Esophagus squamous epithelium (tissue), 5 donors: ENCODE data around the gene TRIOBP. TPM values are rescaled to one million over a fixed set of nuclear protein-coding genes. Genes with fewer than 3 reads are reported as not detected.

Experiments
- DNase-seq: peaks from one replicate; lab custom pipeline; 2025; lab: John Stamatoyannopoulos, UW
- H3K27ac ChIP-seq, 4 donors: fragments of 200-600 bp; sonication (generic); one replicate each; pipeline ENCODE4 v1.5.1; 2016 to 2019; ENCODE audit warnings: mild to moderate bottlenecking in 1 of 4
- H3K27me3 ChIP-seq, 4 donors: fragments of 200-600 bp; sonication (generic); 1 replicate in 3 of 4; 2 replicates in 1 of 4; pipeline versions ENCODE4 v1.5.1 to v1.6.0; 2017 to 2021; ENCODE audit warnings: antibody characterized with exemption in 1 of 4
- H3K36me3 ChIP-seq, 3 donors: fragments of 200-600 bp; sonication (generic); one replicate each; pipeline ENCODE4 v1.5.1; 2016 to 2019
- H3K4me1 ChIP-seq, 3 donors: fragments of 200-600 bp; sonication (generic); one replicate each; pipeline ENCODE4 v1.5.1; 2017 to 2019
- H3K4me3 ChIP-seq, 4 donors: fragments of 200-600 bp; sonication (generic); 1 replicate in 3 of 4; 2 replicates in 1 of 4; pipeline ENCODE4 v1.5.1; 2016 to 2019; ENCODE audit warnings: mild to moderate bottlenecking in 2 of 4, moderate library complexity in 1 of 4
- H3K9me3 ChIP-seq, 3 donors: fragments of 200-600 bp; sonication (generic); one replicate each; pipeline ENCODE4 v1.5.1; 2016 to 2019
- POLR2A ChIP-seq, 4 donors: fragments of 450-650 bp; IDR thresholded peaks; one replicate each; pipeline ENCODE4 v1.6.1; 2017; ENCODE audit warnings: antibody characterized with exemption in 4 of 4, mild to moderate bottlenecking in 4 of 4, moderate library complexity in 3 of 4
- WGBS, 2 donors: methylation state at CpG; one replicate each; pipeline ENCODE4 v1.1.5; 2018; 5-methylcytosine and 5-hydroxymethylcytosine counted together
- intact Hi-C: fragments of 100-400 bp; cut with DNase I; formaldehyde crosslinking; loops from one replicate; pipeline ENCODE4 v1.15.0; 2022
- total RNA-seq, 4 donors: library from RNA; depleted of rRNA; stranded (reverse); fragments of >200 nt; gene quantifications; one replicate each; pipeline ENCODE4 v1.1.0, GENCODE V29; 2016
- TF ChIP-seq, protein P1 (sequence below), 6 experiments: fragments of 450-650 bp in 4 of 6; fragments of 200-600 bp in 2 of 6; sonication (generic) in 2 of 6; IDR thresholded peaks; one replicate each; pipeline ENCODE4 v1.5.1; 2016 to 2019; ENCODE audit warnings: antibody characterized with exemption in 6 of 6, mild to moderate bottlenecking in 4 of 6, moderate library complexity in 4 of 6
- donor health status: DM: yes; HTN: yes; CAD: no.

The TRIOBP gene
- total RNA-seq, 4 donors from 2014 or later = 67.6 to 149 (median 108) TPM

DNA sequence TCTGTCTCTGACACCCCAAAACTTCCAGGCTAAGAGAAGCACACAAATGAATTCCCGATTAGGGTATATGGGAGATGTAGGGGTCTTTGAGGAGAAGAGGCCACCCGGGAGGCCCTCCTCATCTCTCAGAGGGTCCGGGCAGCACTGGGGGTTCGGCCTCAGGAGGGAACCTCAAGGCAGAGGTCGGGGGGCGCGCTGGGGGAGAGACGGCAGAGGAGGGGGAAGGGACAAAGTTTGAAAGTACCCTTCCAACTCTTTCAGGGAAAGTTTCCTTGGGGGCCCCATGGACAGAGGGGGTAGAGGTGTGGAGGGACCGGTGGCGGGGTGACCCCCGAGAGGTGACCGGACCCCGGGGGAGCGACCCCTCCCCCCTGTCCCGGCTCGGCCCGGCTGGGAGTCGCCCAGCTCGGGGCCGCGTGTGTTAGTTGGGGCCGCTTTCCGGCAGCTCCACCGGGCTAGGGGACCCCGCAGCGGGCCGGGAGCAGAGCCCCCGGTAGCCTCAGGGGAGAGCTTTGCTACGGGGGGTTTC lies 107.6 kb downstream of the TRIOBP start:
- intact Hi-C loops = no loop called here
- Histone ChIP-seq H3K27ac (peak overlapping the region; percentile 86 to 94 (median 88)), H3K36me3 (no peaks in the 10 kb centered on the region), H3K4me1 (peaks cover 38 to 72% (median 43%) of the 10 kb centered on the region in 3 donors), H3K4me3 (peak overlapping the region; percentile 51 to 69 (median 62)), H3K9me3 (no peaks in the 10 kb centered on the region), H3K27me3 (peaks cover 0 to 6% (median 0%) of the 10 kb centered on the region in 4 donors)
- no peak for DNase-seq
- TF ChIP-seq POLR2A (IDR thresholded peaks at IDR 0.05) = no peak
- TF ChIP-seq, protein P1, sequence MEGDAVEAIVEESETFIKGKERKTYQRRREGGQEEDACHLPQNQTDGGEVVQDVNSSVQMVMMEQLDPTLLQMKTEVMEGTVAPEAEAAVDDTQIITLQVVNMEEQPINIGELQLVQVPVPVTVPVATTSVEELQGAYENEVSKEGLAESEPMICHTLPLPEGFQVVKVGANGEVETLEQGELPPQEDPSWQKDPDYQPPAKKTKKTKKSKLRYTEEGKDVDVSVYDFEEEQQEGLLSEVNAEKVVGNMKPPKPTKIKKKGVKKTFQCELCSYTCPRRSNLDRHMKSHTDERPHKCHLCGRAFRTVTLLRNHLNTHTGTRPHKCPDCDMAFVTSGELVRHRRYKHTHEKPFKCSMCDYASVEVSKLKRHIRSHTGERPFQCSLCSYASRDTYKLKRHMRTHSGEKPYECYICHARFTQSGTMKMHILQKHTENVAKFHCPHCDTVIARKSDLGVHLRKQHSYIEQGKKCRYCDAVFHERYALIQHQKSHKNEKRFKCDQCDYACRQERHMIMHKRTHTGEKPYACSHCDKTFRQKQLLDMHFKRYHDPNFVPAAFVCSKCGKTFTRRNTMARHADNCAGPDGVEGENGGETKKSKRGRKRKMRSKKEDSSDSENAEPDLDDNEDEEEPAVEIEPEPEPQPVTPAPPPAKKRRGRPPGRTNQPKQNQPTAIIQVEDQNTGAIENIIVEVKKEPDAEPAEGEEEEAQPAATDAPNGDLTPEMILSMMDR (IDR thresholded peaks at IDR 0.05) = no peak
- WGBS, 2 donors = 2% methylated on average over 7 of the region's 29 CpGs; no CpG with 5 or more reads in 1 of the 2 donors

DNA sequence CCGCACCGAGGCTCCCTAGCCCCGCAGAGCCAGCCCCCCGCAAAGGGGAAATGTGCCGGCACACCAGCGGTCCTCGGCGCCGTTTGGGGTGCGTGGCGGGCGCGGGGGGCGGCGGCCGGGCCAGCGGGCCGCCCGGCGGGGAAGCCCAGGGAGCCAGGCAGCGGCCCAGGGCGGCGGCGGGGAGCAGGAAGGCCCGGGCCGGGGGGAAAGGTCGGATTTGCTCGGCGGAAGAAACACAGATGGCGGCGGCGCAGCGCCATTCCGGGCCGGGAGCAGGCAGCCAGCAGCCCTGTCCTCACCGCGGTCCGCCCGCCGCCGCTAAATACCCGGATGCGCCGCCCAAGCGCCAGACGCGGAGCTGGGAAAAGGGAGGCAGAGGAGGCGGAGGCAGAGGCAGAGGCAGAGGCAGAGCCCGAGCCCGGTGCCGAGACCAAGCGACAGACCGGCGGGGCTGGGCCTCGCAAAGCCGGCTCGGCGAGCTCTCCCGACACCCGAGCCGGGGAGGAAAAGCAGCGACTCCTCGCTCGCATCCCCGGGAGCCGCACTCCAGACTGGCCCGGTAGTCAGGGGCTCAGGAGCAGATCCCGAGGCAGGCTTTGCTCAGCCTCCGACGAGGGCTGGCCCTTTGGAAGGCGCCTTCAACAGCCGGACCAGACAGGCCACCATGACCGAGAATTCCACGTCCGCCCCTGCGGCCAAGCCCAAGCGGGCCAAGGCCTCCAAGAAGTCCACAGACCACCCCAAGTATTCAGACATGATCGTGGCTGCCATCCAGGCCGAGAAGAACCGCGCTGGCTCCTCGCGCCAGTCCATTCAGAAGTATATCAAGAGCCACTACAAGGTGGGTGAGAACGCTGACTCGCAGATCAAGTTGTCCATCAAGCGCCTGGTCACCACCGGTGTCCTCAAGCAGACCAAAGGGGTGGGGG lies 108.3 kb downstream of the TRIOBP start:
- H3K4me1 ChIP-seq = peaks cover 38 to 72% (median 43%) of the 10 kb centered on the region in 3 donors
- 4 to 12% methylated on average over 13 to 23 of the region's 87 CpGs for WGBS, 2 donors
- H3K9me3 ChIP-seq = no peaks in the 10 kb centered on the region
- H3K36me3 ChIP-seq = peaks cover 0 to 2% (median 0%) of the 10 kb centered on the region in 3 donors
- TF ChIP-seq, protein P1 (IDR thresholded peaks at IDR 0.05) = peak in 1 of 6 experiments; percentile 14
- peak in 2 of 4 donors; percentile 90 to 95 for TF ChIP-seq POLR2A (IDR thresholded peaks at IDR 0.05)
- peak overlapping the region; percentile 51 to 69 (median 62) for H3K4me3 ChIP-seq
- intact Hi-C loops = no loop called here
- no peak for DNase-seq
- H3K27ac ChIP-seq = peak overlapping the region; percentile 86 to 94 (median 88)
- peaks cover 0 to 6% (median 0%) of the 10 kb centered on the region in 4 donors for H3K27me3 ChIP-seq

DNA sequence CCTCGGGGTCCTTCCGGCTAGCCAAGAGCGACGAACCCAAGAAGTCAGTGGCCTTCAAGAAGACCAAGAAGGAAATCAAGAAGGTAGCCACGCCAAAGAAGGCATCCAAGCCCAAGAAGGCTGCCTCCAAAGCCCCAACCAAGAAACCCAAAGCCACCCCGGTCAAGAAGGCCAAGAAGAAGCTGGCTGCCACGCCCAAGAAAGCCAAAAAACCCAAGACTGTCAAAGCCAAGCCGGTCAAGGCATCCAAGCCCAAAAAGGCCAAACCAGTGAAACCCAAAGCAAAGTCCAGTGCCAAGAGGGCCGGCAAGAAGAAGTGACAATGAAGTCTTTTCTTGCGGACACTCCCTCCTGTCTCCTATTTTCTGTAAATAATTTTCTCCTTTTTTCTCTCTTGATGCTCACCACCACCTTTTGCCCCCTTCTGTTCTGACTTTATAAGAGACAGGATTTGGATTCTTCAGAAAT lies 109.0 kb downstream of the TRIOBP start:
- intact Hi-C loops = no loop called here
- 19 to 33% methylated on average over 6 to 9 of the region's 10 CpGs for WGBS, 2 donors
- TF ChIP-seq, protein P1 (IDR thresholded peaks at IDR 0.05) = no peak
- no peak for TF ChIP-seq POLR2A (IDR thresholded peaks at IDR 0.05)
- H3K9me3 ChIP-seq = no peaks in the 10 kb centered on the region
- peaks cover 38 to 72% (median 43%) of the 10 kb centered on the region in 3 donors for H3K4me1 ChIP-seq
- no peak for DNase-seq
- peak overlapping the region; percentile 86 to 94 (median 88) for H3K27ac ChIP-seq
- peak overlapping the region; percentile 51 to 69 (median 62) for H3K4me3 ChIP-seq
- peaks cover 0 to 6% (median 0%) of the 10 kb centered on the region in 4 donors for H3K27me3 ChIP-seq
- H3K36me3 ChIP-seq = peaks cover 0 to 3% (median 0%) of the 10 kb centered on the region in 3 donors

DNA sequence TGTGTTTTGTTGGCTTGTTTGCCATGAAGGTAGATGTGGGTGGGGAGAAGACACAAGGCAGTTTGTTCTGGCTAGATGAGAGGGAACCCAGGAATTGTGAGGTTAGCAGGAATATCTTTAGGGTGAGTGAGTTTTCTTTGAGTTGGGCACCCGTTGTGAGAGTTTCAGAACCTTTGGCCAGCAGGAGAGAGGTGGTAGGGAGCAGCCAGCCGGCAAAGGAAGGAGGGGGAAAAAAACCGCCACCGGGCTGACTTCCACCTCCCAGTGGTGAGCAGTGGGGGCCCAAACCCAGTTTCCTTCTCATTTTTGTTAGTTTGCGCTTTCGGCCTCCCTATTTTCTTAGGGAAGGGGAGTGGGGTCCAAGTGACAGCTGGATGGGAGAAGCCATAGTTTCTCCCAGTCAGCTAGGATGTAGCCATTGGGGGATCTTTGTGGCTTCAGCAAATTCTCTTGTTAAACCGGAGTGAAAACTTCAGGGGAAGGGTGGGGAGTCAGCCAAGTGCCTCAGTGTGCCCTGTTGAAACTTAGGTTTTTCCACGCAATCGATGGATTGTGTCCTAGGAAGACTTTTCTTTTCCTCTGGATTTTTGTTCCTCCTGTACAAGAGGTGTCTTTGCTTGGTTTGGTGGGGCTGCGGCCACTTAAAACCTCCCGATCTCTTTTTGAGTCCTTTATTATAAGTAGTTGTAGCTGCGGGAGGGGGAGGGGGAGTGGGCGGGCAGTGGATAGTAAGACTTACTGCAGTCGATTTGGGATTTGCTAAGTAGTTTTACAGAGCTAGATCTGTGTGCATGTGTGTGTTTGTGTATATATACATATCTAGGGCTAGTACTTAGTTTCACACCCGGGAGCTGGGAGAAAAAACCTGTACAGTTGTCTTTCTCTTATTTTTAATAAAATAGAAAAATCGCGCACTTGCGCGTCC lies 109.8 kb downstream of the TRIOBP start:
- Histone ChIP-seq H3K27me3 (peaks cover 0 to 6% (median 0%) of the 10 kb centered on the region in 4 donors), H3K4me1 (peaks cover 38 to 72% (median 43%) of the 10 kb centered on the region in 3 donors), H3K9me3 (no peaks in the 10 kb centered on the region), H3K27ac (peak overlapping the region; percentile 37 to 94 (median 88)), H3K4me3 (peak overlapping the region; percentile 51 to 69 (median 62)), H3K36me3 (peaks cover 0 to 3% (median 0%) of the 10 kb centered on the region in 3 donors)
- no peak for TF ChIP-seq POLR2A (IDR thresholded peaks at IDR 0.05)
- TF ChIP-seq, protein P1 (IDR thresholded peaks at IDR 0.05) = no peak
- no peak for DNase-seq
- intact Hi-C loops = no loop called here
- WGBS, 2 donors = 2 to 4% methylated on average over 18 to 19 of the region's 19 CpGs
